ENCODE measurements around the gene COBL. TPM values are rescaled to one million over a fixed set of nuclear protein-coding genes. Genes with fewer than 3 reads are reported as not detected.

The COBL gene
- total RNA-seq, 6 experiments from 2014 or later, result not detected

DNA sequence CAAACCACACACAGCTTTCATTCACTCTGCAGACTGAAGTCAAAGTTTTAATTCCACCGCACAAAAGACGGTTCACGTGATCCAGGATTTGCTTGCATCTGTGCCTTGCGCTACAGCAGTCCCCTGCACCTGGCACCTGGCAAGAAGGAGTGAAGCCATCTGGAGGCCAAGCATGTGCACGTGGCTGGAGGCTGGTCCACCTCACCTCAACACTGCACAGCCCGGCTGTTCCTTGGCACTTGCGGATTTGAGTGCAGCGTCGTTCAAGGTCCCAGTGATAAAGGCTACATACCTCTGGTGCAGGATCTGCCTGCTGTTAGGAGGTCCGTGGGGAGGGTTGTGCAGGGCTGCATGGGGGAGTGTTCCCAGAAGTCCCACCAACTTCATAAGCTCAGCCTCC lies 285.4 kb downstream of the COBL start:
- H3K27ac Mint-ChIP-seq, result no peak overlapping the region
- no peaks in the 10 kb centered on the region for H3K27me3 Mint-ChIP-seq (ENCODE audit: insufficient read depth)
- H3K4me3 Mint-ChIP-seq, result no peak overlapping the region
- TF ChIP-seq, protein P1, sequence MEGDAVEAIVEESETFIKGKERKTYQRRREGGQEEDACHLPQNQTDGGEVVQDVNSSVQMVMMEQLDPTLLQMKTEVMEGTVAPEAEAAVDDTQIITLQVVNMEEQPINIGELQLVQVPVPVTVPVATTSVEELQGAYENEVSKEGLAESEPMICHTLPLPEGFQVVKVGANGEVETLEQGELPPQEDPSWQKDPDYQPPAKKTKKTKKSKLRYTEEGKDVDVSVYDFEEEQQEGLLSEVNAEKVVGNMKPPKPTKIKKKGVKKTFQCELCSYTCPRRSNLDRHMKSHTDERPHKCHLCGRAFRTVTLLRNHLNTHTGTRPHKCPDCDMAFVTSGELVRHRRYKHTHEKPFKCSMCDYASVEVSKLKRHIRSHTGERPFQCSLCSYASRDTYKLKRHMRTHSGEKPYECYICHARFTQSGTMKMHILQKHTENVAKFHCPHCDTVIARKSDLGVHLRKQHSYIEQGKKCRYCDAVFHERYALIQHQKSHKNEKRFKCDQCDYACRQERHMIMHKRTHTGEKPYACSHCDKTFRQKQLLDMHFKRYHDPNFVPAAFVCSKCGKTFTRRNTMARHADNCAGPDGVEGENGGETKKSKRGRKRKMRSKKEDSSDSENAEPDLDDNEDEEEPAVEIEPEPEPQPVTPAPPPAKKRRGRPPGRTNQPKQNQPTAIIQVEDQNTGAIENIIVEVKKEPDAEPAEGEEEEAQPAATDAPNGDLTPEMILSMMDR (IDR thresholded peaks at IDR 0.05), result no peak
- H3K4me1 Mint-ChIP-seq (ENCODE audit: low read depth), result peaks cover 68% of the 10 kb centered on the region
- H3K36me3 Mint-ChIP-seq (ENCODE audit: low read depth), result no peaks in the 10 kb centered on the region
- no peak for DNase-seq
- H3K9me3 Mint-ChIP-seq, result no peaks in the 10 kb centered on the region

DNA sequence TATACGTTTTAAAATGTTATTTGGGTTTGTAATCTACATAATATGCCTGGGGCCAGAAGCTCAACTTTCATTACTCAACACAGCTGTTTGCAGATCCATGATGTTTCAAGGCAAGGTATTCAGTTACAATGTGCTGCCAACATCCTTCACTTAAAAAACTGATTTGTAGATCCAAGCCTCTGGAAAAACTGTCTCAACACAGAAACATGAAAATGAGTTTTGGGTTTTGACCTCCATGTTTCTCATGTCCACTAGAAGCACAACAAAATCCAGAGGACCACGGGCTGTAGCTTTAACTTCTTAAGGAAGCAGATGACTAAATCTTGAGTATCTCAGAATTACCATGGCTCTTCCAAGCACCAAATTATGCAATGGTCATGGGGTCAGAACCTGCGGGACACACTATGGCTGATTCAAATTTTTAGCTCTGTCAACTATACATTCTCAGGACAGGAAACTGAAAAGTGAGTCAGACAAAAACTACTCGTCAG lies 286.9 kb downstream of the COBL start:
- H3K27ac Mint-ChIP-seq, result peak overlapping the region; percentile 81
- peak; percentile 89 for DNase-seq
- H3K4me1 Mint-ChIP-seq (ENCODE audit: low read depth), result peaks cover 59% of the 10 kb centered on the region

GRCh38 chr7:51029131-51029530 lies 287.5 kb downstream of the COBL start:
- DNase-seq, result no peak
- Mint-ChIP-seq H3K4me3 (peak overlapping the region; percentile 46), H3K27me3 (ENCODE audit: insufficient read depth) (peaks cover 4% of the 10 kb centered on the region; the same call in 1 of the 2 replicates), H3K36me3 (ENCODE audit: low read depth) (no peaks in the 10 kb centered on the region), H3K4me1 (ENCODE audit: low read depth) (peaks cover 53% of the 10 kb centered on the region), H3K9me3 (no peaks in the 10 kb centered on the region), H3K27ac (peak overlapping the region; percentile 81)
- TF ChIP-seq, protein P1 (IDR thresholded peaks at IDR 0.05), result no peak

More for the DNA sequence above, 286.9 kb downstream of the COBL start:
- Mint-ChIP-seq H3K4me3 (peak overlapping the region; percentile 46), H3K27me3 (ENCODE audit: insufficient read depth) (no peaks in the 10 kb centered on the region), H3K36me3 (ENCODE audit: low read depth) (no peaks in the 10 kb centered on the region), H3K9me3 (no peaks in the 10 kb centered on the region)
- TF ChIP-seq, protein P1 (IDR thresholded peaks at IDR 0.05), result no peak

- TF ChIP-seq, protein P1 (IDR thresholded peaks at IDR 0.05), result no peak
- no peak overlapping the region for H3K4me3 Mint-ChIP-seq
- H3K27ac Mint-ChIP-seq, result no peak overlapping the region
- H3K4me1 Mint-ChIP-seq (ENCODE audit: low read depth), result peaks cover 43% of the 10 kb centered on the region
- no peaks in the 10 kb centered on the region for H3K36me3 Mint-ChIP-seq (ENCODE audit: low read depth)
- DNase-seq, result no peak
- peaks cover 4% of the 10 kb centered on the region; the same call in 1 of the 2 replicates for H3K27me3 Mint-ChIP-seq (ENCODE audit: insufficient read depth)
- no peaks in the 10 kb centered on the region for H3K9me3 Mint-ChIP-seq
These were observed 288.4 kb downstream of the COBL start for GRCh38 chr7:51027935-51028830.

- DNase-seq, result no peak
- TF ChIP-seq, protein P1 (IDR thresholded peaks at IDR 0.05), result no peak
- Mint-ChIP-seq H3K27ac (no peak overlapping the region), H3K36me3 (ENCODE audit: low read depth) (no peaks in the 10 kb centered on the region), H3K27me3 (ENCODE audit: insufficient read depth) (peaks cover 11% of the 10 kb centered on the region; the same call in 1 of the 2 replicates), H3K9me3 (no peaks in the 10 kb centered on the region), H3K4me3 (no peak overlapping the region), H3K4me1 (ENCODE audit: low read depth) (peaks cover 38% of the 10 kb centered on the region)
These were observed 289.3 kb downstream of the COBL start for GRCh38 chr7:51027106-51027934.

Data from HFFc6 (cell line).